DND-41 (cell line): Measurements from ENCODE around the gene KRTAP10-6.

ENCODE experiments used
- EZH2 ChIP-seq: IDR thresholded peaks from 3 replicates; pipeline ENCODE4 v1.6.1; 2012; ENCODE audit warnings: borderline replicate concordance, low read depth, mild to moderate bottlenecking, moderate library complexity, low read length, inconsistent platforms; ENCODE audit not compliant: severe bottlenecking
- TF ChIP-seq, protein P1 (sequence below): IDR thresholded peaks from 2 replicates; pipeline ENCODE4 v1.5.1; 2012; ENCODE audit warnings: borderline replicate concordance, low read length, moderate library complexity, mild to moderate bottlenecking; ENCODE audit not compliant: poor library complexity, severe bottlenecking; ENCODE audit errors: extremely low read depth

DNA sequence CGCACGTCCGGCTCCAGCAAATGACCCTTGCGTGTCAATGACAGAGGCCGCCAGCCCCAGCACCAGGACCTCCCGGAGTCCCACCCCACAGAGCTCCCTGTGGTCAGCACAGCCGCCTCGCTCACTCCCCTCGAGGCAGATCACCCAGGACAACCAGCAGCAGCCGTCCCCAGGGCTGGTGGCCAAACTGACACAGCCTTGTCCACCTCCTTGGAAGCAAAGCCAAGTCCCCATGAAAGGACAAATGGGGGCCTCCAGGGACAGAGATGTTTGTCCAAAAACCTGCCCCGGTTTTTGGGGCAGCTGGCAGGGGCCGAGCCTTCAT, 47.0 kb upstream of the KRTAP10-6 start:
- TF ChIP-seq, protein P1, sequence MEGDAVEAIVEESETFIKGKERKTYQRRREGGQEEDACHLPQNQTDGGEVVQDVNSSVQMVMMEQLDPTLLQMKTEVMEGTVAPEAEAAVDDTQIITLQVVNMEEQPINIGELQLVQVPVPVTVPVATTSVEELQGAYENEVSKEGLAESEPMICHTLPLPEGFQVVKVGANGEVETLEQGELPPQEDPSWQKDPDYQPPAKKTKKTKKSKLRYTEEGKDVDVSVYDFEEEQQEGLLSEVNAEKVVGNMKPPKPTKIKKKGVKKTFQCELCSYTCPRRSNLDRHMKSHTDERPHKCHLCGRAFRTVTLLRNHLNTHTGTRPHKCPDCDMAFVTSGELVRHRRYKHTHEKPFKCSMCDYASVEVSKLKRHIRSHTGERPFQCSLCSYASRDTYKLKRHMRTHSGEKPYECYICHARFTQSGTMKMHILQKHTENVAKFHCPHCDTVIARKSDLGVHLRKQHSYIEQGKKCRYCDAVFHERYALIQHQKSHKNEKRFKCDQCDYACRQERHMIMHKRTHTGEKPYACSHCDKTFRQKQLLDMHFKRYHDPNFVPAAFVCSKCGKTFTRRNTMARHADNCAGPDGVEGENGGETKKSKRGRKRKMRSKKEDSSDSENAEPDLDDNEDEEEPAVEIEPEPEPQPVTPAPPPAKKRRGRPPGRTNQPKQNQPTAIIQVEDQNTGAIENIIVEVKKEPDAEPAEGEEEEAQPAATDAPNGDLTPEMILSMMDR, result no peak
- no peak for TF ChIP-seq EZH2
